CD4-positive, alpha-beta T cell treated with Interleukin-6 at 100 ng/mL for 8 hours (primary cell): ENCODE data around the gene HOXA7.

ENCODE experiments used
- DNase-seq: peaks from one replicate; pipeline ENCODE4 v3.0.0-alpha.2; 2020; ENCODE audit warnings: mixed read lengths, low spot score

The HOXA7 gene

DNA sequence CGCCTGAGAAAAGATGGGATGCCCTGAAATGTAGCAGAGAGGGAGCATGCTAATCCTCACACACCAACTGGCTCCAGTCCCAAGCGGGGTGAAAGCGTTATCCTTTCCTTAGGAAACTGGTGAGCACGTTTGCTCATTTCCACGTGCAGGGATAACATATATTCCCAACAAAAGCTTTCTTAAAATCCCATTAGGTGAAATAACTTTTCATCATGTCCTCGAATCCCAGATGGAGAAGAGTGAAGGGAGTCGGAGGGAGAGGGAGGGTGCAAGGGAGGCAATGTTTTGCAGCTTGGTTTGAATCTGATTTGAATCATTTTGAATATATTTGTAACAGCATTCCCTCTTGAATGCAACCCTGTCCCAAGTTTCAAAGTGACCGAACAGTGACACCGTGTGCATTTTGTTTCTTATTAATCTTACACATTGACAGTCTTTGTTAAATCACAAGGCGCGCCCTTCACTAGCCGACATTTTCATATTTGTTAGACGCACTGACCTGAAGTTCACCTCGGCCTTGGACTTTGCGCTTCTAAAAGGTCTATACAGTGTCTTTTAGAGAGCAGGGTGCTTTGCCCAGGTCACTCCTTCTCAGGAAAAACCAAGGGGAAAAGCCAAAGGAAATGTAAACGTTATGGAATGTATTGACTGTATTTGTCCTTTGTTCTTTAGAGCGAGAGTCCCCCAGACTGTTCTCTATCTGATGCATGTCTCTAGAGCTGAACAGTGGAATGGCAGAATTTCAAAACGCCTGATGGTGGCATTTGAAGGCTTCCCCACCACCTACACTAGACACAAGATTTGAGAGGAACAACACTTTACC lies 22.9 kb downstream of the HOXA7 start:
- DNase-seq, result no peak

DNA sequence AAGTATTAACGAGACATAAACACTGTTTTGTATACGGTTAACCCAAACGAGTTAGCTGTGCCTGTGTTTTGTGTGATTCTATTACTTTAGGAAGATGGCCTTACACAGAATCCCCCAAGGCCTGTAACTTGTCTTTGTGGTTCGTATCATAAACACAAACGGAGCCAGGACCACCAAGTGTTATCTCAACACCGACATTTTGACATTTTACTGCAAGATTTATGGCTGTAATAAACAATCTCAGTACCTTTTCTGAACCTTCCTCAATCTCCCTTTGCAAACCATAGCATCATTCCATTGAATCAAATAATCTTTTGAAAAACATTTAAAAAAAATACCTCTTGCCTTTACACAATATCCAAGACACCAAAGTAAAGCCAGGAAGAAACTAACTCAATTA lies 23.5 kb downstream of the HOXA7 start:
- no peak for DNase-seq

GRCh38 chr7:27132214-27132613 lies 24.3 kb downstream of the HOXA7 start:
- no peak for DNase-seq

DNA sequence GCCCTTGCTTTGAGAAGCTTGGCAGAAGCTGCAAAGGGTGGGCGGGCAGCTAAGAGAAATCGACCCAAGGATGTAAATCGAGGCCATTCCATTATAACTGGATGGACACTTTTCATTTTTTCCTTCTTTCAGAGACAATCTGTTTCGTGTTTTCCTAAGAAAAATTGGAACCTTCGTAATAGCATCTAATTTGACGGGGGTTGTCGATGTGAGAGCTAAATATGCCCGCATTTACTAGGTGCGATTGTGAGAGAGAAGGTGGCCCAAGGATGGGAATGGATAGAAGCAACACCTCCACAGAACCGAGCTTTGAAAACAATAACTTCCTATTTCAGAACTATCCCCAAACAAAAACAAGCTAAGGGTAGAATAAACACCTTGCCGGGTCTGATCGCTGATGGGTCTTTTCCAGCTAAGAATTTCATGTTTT lies 25.1 kb downstream of the HOXA7 start:
- DNase-seq, result no peak

GRCh38 chr7:27130540-27131389 lies 25.7 kb downstream of the HOXA7 start, which contains the start of gene HOXA4:
Gene HOXA4 (minus strand): TSS chr7:27130757. CDS start chr7:27130733, 24 bp downstream.
- DNase-seq, result peak; percentile 80

DNA sequence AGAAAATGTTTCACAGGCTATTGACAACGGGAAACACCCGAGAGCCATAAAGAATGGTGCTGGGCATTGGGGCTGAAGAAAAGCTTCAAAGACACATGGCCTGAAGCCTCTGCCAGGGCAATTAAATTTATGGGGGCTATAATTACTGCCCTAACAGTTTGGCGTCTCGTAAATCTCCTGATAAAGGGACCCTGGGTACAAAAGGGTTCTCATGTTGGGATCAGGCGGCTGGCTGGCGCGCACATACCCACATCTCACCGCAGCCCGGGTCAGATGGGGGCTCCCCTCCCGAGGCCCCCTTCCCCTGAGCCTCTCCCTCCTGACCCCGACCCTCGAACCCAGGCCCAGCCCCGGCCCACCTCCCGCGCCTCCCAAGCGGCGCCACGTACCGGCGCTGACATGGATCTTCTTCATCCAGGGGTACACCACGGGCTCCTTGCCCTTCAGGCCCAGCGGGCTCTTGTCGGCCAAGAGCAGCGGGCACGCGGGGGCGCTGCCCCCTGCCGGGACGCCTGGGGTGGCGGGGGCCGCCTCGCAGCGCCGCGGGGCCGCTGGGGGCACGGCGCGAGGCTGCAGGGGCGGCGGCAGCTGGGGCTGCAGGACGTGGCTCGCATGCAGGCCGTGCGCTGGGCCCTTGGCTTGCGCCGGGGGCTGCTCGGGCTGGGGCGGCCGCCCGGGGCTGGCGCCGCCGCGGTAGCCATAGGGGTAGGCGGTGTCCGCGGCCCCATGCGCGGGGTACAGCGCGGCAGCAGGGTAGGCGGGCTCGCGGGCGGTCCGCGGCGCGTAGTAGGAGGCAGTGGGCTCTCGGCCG lies 26.5 kb downstream of the HOXA7 start:
- DNase-seq, result no peak

DNA sequence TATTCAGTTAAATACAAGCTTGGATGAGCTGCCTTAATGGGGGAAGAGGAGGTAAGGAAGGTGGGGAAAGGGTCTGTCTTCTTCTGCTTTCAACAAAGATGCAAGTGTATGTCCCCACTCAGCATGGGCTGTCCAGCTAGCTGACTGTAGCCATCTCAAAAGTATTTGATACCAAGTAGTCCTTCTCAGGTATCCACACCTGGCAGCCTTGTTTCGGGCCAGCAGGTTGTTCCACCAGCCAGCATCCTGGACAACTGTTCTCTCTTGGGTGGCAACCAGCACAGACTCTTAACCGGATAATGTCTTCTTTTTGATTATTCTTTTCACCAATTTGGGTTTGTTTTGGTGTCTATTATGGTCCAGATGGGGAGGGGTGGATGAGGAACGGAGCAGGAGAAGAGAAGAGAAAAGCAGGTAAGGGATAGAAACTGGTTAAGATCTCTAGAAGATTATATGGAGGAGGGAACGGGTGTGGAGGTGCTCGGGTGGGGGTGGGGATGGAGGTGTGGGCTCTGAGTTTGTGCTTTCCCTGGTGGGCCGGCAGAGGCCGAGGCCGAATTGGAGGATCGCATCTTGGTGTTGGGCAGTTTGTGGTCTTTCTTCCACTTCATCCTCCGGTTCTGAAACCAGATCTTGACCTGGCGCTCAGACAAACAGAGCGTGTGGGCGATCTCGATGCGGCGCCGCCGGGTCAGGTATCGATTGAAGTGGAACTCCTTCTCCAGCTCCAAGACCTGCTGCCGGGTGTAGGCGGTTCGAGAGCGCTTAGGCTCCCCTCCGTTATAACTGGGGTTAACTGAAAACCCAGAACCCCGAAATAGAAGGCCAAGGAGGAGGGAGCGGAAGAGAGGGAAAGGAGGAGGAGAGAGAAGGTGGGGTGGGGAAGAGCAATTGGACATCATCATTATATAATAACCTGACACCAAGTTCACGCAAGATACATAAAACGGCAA lies 27.4 kb downstream of the HOXA7 start:
- no peak for DNase-seq

DNA sequence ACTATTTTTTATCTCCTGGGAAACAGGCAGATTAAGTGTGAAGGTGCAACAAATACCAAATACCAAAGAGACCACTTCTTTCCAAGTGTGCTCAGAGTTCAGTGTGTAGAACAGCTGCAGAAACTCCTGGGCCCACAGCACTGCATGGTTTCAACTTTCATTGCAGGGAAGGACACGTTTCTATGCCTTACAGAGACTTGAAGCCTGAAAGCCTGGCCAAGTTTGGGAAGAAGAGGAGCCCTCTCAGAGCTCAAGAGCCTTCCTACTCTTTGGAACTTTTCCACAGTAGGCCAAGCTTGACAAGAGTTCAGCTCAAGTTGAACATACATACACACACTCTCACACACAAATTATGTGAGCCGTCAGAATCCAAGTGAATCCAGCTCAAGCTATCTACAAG lies 28.4 kb downstream of the HOXA7 start:
- no peak for DNase-seq

DNA sequence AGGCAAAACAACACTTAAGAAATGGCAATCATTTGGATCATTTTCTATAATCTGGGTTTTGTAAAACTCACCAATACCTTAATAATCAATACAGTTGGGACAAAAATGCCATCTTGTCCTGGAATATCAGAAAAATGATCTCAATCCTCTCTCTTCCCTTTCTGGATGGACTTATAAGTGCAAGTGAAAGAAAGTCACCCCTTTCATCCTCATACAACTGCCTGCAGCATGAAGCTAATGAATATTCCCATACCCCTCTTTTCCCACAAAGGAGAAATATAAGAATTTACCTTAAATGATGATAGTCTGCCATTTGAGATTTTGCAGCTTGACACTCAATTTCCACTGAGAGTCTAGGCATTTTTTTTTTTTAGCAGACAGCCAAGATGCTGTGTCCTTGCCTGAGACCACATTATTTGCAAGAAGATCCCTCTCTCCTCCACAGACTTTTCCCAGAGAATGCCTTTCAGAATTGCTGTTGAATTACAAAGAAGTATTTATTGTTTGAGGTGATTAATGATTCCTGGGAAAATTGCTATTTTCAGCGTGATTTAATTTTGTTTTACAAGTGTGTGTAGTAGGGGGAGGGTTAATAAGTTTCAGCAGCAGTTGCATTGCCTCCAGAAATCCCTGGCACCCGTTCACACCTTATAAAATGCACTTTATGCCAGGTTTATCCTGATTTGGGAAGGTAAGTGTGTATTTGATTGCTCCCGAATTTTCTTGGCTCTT lies 29.7 kb downstream of the HOXA7 start:
- DNase-seq, result no peak

GRCh38 chr7:27125986-27126394 lies 30.5 kb downstream of the HOXA7 start:
- DNase-seq, result no peak

- no peak for DNase-seq
These were observed 31.4 kb downstream of the HOXA7 start for GRCh38 chr7:27124902-27125689.

DNA sequence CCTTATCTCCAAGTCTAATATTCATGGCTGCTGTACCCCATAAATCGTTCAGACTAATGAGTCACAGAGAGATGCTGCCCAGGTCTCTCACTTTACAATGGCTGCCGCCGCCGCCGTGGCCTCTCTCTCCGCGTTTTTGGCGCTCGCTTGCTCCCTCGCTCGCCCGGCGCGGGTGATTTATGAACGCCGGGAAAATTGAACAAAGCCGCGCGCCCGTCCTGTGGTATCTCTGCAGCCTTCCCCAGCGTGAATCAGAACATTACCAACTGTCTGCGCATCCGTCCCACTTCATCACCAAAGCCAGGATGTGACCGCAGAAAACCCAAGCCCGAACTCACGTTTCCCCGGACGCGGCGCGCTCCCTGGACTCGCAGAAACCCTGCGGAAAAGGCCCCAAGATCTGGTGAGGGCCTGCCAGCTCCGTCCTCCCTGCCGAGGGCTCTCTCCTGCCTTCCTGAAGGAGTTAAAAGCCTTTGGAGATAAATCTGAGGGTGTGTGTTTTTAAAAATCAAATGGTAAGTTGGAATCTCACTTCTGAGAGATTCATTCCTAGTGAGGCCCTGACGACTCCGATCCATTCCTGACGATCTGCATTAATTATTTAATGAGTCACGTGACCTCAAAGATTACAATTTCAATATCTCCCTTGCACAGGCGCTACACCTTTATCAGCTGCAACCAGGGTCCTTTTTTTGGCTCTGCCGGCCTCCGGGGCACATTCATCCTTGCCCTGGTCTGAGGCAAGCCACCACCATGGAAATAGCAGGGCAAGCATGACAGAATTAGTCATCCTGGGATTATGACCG lies 32.2 kb downstream of the HOXA7 start:
- DNase-seq, result no peak

GRCh38 chr7:27123477-27124053 lies 32.9 kb downstream of the HOXA7 start:
- DNase-seq, result no peak

DNA sequence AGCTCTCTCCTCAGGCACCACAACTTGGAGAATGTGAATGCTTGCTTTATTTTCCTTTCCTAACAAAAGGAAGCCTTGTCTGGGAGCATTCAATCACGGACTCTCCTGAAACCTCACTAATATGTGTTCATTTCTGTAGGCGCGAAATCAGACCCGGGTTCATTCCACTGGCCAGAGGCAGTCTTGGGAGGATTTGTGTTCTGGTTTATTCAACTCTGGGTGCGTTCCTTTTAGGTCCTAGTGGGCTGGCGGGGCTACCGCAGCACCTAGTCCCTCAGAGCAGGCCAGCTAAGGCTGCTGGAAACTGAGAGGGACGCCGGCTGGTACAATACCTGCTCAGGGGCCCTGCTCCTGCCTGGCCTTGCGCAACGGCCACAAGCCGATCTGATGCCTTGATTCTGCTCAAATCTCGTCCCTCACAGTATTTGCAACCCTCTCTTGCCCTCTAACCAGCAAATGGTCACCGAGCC lies 33.4 kb downstream of the HOXA7 start:
- no peak for DNase-seq

GRCh38 chr7:27122077-27122910 lies 34.2 kb downstream of the HOXA7 start:
- no peak for DNase-seq

- DNase-seq, result no peak
These were observed 34.8 kb downstream of the HOXA7 start for GRCh38 chr7:27121684-27122076.

GRCh38 chr7:27119412-27119911 lies 37.0 kb downstream of the HOXA7 start:
- DNase-seq, result no peak
